ENCODE measurements around the gene IDH2.

The IDH2 gene

DNA sequence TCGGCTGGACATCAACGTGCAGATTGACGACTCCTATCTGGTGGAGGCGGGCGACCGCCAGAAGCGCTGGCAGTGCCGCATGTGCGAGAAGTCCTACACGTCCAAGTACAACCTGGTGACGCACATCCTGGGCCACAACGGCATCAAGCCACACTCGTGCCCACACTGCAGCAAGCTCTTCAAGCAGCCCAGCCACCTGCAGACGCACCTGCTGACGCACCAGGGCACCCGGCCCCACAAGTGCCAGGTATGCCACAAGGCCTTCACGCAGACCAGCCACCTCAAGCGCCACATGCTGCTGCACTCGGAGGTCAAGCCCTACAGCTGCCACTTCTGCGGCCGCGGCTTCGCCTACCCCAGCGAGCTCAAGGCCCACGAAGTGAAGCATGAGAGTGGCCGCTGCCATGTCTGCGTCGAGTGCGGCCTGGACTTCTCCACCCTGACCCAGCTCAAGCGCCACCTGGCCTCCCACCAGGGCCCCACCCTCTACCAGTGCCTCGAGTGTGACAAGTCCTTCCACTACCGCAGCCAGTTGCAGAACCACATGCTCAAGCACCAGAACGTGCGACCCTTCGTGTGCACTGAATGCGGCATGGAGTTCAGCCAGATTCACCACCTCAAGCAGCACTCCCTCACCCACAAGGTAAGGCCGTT is 34.2 kb downstream of the IDH2 start:
- H3K9ac ChIP-seq = no peak overlapping the region

DNA sequence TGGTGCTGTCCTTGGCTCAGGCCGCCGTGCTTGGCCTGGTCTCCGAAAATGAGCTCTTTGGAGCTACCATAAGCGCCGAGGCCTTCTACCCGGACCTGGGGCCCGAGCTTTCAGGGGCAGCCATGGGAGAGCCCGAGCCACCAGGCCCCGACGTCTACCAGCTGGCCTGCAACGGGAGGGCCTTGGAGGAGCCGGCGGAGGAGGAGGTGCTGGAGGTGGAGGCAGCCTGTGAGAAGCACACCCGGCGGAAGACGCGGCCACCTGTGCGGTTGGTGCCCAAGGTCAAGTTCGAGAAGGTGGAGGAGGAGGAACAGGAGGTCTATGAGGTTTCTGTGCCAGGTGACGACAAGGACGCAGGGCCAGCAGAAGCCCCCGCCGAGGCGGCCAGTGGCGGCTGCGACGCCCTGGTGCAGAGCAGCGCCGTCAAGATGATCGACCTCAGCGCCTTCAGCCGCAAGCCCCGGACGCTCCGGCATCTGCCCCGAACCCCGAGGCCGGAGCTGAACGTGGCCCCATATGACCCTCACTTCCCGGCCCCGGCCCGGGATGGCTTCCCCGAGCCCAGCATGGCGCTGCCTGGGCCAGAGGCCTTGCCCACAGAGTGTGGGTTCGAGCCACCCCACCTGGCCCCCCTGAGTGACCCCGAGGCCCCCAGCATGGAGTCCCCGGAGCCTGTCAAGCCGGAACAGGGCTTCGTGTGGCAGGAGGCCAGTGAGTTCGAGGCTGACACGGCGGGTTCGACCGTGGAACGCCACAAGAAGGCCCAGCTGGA is 34.9 kb downstream of the IDH2 start:
- Histone ChIP-seq H3K9ac (no peak overlapping the region), H3K27ac (no peak overlapping the region), H3K36me3 (ENCODE audit: insufficient read depth) (no peaks in the 10 kb centered on the region), H3K4me2 (no peak overlapping the region), H3K79me2 (ENCODE audit: insufficient read depth, low read depth) (peaks cover 11% of the 10 kb centered on the region; the same call in 1 of the 2 replicates), H3K27me3 (ENCODE audit: insufficient read depth, low read depth) (no peaks in the 10 kb centered on the region), H3K4me3 (IDR thresholded peaks at IDR 0.05; ENCODE audit: insufficient read depth, low read depth, low read length) (no peak overlapping the region), H4K20me1 (ENCODE audit: insufficient read depth) (no peaks in the 10 kb centered on the region), H3K4me1 (ENCODE audit: low read depth, poor library complexity, severe bottlenecking) (peaks cover 35% of the 10 kb centered on the region), H2AFZ (ENCODE audit: low read depth) (no peak overlapping the region)
- no peak for TF ChIP-seq CTCF (conservative IDR thresholded peaks at IDR 0.05; ENCODE audit: low read depth, low read length)

More for the DNA sequence above, 34.2 kb downstream of the IDH2 start:
- Histone ChIP-seq H3K79me2 (ENCODE audit: insufficient read depth, low read depth) (peaks cover 11% of the 10 kb centered on the region; the same call in 1 of the 2 replicates), H3K27ac (no peak overlapping the region), H3K4me2 (no peak overlapping the region), H3K27me3 (ENCODE audit: insufficient read depth, low read depth) (no peaks in the 10 kb centered on the region), H4K20me1 (ENCODE audit: insufficient read depth) (no peaks in the 10 kb centered on the region), H2AFZ (ENCODE audit: low read depth) (no peak overlapping the region), H3K36me3 (ENCODE audit: insufficient read depth) (no peaks in the 10 kb centered on the region), H3K4me3 (IDR thresholded peaks at IDR 0.05; ENCODE audit: insufficient read depth, low read depth, low read length) (no peak overlapping the region), H3K4me1 (ENCODE audit: low read depth, poor library complexity, severe bottlenecking) (peaks cover 41% of the 10 kb centered on the region)
- no peak for TF ChIP-seq CTCF (conservative IDR thresholded peaks at IDR 0.05; ENCODE audit: low read depth, low read length)

GRCh38 chr15:90065682-90066049 is 36.6 kb downstream of the IDH2 start:
- H3K4me3 ChIP-seq (IDR thresholded peaks at IDR 0.05; ENCODE audit: insufficient read depth, low read depth, low read length) = no peak overlapping the region

More at GRCh38 chr15:90065682-90066049, 36.6 kb downstream of the IDH2 start:
- no peaks in the 10 kb centered on the region for H3K27me3 ChIP-seq (ENCODE audit: insufficient read depth, low read depth)
- H3K9ac ChIP-seq = no peak overlapping the region
- peaks cover 11% of the 10 kb centered on the region; the same call in 1 of the 2 replicates for H3K79me2 ChIP-seq (ENCODE audit: insufficient read depth, low read depth)
- no peak overlapping the region for H3K27ac ChIP-seq
- H3K36me3 ChIP-seq (ENCODE audit: insufficient read depth) = no peaks in the 10 kb centered on the region
- H3K4me1 ChIP-seq (ENCODE audit: low read depth, poor library complexity, severe bottlenecking) = peaks cover 35% of the 10 kb centered on the region
- H2AFZ ChIP-seq (ENCODE audit: low read depth) = no peak overlapping the region
- no peaks in the 10 kb centered on the region for H4K20me1 ChIP-seq (ENCODE audit: insufficient read depth)
- no peak for TF ChIP-seq CTCF (conservative IDR thresholded peaks at IDR 0.05; ENCODE audit: low read depth, low read length)
- no peak overlapping the region for H3K4me2 ChIP-seq
